CD4-positive, alpha-beta T cell treated with Interleukin-1 beta for 1 hour (primary cell): Measurements from ENCODE around the gene SEC14L5.
"Not testable (repeated sequence)": the region's sequence is repeated elsewhere in the genome, so short reads cannot be mapped to it uniquely, and the experiment has no call there.

Experiments used
- DNase-seq, 2 donors: peaks; one replicate each; pipeline ENCODE4 v3.0.0-alpha.2; 2020 to 2022

SEC14L5 gene

DNA sequence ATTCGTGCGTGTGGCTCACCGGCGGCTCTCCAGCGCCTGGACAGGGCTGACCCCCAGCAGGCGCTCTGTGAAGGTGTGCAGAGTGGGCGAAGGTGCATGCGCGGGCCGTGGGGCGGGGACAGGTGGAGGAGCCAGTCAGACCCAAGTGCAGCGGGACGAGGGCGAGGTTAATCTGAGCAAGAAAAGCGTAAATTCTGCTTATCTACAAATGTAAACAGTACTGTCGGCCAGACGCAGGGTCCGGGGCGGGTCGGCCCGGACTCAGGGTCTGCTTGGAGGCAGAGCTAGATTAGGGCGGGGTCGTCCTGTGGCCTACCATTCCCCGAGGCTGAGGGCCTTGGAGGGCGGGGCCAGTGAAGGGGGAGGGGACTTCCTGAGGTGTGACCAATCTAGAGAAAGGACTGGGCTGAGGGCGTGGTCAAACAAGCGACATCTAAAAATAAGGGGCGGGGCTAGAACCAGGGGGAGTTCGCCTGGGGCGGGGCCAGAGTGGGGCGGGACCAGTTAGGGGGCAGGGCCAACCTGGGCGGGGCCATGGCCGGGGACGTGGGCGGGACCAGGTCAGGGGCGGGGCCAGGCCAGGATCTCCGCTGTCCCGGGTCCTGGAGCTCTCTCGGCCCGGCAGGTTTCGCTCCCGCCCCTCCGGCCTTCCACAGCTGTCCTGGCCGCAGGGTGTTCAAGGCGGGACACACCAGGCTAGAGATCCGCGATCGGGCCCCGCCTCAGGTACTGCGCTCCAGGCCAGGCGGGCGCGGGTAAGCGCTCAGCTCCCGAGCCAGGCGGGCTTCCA, at the start of gene SEC14L5:
Gene SEC14L5, plus strand, starts transcription at position 611 of the 790 bp plus-strand sequence. CDS start 994 bp downstream, outside the sequence.
- peak; percentile 89 to 91 for DNase-seq

DNA sequence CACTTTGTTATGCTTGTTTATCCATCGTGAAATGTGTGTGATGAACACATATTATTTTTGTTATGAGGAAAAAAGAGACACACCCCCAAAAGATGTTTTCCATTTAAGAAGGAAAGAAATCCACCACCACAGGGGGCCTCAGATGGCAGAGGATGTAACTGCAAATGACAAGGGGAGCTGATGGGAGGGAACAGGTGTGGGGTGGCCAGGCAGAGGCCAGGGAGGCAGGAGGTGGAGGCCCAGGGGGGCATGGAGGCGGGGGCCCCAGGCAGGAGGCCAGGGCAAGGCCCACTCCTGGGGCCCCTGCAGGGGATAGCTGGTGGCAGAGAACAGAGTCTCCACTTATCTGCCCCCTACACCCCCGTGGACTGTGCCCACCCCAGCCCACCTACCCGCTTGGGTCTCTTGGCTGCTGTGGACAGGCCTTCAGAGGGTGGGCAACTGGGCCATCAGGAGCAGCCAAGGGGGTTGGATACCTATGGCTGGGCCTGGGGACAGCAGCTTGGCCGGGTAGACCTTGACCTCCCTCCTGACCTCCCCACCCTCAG, 49.2 kb upstream of the SEC14L5 start:
- DNase-seq, result no peak

DNA sequence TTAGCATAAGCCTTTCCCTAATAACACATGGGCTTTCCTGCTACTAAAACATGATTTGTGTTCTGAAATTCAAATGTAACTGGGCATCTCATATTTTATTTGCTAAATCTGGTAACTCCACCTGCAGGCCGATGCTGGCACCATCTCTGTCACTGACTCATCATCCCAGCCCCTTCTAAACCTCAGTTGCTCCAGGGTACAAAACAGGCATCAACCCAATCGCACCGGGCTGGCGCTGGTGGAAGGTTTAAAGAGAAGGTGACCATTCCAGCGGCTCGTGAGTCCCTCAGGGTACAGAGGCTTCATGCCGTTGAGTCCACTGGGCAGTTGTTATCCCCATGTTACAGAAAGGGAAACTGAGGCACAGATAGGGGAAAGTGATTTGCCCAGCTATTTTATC, 48.3 kb upstream of the SEC14L5 start:
- DNase-seq, result no peak

DNA sequence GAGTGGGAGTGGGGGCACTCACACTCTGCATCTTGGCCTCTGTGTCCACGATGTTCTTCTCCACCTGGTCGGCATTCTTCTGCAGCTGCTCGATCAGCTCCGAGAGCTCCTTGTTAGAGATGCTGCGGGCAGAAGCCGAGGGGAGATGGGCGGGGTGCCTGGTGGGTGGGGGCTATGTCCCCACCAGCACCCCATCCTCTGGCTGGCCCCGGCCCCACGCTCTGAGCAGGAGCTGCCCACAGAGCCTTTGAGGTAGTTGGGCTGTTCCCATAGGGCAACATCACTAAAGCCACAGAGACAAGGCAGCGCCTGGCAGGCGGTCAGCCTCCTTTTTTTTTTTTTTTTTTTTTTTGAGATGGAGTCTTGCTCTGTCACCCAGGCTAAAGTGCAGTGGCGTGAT, 47.3 kb upstream of the SEC14L5 start:
- DNase-seq, result no peak

DNA sequence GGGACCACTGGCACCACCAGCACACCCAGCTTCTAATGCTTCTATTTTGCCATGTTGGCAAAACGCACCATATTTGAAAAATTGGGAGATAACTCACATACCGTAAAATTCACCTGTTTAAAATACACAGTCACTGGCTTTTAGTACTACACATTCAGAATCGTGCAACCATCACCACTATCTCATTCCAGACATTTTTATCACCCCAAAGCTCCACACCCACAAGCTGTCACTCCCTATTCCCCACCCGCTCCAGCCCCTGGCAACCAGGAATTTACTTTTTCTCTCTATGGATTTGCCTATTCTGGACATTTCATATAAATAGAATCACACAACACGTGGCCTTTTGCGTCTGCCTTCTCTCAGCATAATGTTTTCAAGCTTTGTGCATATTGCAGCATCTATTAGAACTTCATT, 46.2 kb upstream of the SEC14L5 start:
- DNase-seq, result no peak

DNA sequence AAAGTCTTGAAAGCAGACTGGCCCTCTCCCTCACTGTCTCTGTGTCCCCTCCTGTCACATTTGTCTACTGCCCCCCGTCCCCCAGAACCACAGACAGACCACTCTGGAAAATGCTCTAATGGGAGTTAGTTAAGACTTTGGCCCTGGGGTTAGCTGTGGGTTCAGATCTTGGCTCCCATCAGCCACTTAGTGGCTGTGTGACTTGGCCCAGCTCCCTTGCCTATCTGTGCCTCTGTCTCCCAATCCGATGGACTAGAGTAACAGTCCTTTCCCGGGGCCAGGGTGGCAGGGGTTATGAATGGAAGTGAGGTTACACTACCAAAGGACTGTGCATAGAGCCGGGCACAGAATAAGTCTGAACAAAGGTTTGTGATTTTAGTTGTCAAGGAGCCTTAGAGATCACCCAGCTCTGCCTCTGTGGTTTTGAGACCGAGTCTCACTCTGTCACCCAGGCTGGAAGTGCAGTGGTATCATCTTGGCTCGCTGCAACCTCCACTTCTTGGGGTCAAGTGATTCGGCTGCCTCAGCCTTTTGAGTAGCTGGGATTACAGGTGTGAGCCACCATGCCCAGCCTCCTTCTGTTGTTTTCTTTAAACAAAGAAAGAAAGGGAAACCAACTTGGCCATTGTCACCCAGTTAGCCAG, 44.9 kb upstream of the SEC14L5 start:
- DNase-seq, result no peak

DNA sequence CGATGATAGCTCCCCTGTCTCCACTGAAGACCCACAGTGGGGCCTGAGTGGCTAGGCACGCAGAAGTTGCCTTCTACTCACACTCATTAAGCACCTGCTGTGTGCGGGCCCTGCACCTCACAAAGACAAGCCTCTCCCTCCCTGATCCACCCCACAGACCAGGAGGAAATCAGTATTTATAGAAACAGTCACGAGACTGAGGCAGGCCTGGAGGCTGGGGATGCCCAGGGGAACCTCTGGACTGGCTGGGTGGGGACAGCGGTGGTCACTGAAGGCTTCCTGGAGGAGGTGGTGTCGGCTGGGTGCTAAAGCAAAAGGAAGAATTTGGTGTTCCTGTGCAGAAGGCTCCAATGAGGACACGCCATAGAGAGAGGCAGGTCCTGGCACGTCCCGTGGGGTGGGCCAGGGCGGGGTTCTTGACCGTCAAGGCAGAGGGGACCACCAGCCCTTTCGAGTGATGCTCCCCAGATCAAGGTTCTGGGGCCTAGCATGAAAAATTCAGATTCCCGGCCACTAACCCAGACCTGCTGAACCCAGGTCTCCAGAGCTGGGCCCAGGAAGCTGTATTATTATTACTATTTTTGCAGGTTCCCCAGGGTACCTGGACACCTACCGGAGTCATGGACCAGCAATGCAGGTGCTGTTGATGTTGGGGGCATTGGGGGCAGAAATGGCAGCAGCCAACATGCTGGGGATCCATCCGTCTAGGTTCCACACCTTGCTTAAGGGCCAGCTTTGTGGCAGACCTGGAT, 44.2 kb upstream of the SEC14L5 start:
- DNase-seq, result no peak

DNA sequence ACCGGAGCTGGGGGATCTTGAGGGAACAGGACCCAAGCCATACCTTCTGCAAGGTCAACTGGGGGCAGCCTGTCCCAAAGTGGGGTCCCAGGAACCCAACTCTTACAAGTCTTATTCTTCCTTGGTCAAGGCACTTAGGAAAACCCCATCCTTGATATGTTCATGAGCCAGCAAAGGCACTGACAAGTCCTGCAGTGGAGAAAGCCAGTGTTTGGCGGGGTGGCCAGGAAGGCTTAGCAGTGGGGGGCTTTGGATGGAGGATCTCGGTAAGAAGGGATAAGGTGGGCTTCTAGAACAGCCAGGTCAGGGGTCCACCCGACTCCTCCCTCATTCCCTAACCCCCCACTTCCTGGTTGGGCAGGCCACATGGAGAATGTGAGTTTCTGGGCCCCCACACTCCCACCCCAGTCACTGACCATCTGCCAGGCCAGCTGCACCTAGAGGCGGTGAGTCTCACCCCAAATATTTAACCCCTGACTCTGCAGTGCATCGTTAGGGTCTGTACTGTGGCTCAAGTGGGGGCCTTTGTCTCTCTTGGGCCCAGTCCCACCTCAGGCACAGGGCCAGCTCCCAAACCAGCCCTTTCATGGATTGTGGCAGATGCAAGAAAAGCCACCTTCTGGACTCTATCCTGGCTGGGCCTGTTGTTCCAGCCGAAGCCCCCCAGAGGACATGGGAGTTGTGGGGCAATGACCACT, 43.5 kb upstream of the SEC14L5 start:
- no peak for DNase-seq

DNA sequence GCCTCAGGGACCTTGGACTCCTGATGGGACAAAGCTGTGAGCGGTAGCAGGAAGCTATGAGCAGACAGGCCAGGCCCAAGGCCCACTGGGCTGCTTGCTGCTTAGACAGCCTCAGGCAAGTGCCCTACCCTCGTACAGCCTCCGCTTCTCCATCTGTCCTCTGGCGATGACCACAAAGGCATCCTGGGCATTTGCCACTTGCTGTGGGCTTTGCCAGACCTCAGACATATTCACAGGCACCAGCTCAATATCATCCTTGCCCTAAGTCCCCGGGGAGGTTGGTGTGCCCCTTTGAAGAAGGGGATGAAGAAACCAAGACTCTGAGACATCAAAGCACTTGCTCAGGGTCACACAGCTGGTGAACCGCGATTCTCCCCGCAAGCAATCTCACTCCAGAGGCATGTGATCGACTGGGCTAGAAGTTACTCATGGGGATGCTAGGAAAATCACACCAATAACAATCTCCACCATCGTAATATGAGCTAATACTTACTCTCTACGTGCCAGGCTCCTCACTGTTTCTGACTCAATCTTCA, 42.8 kb upstream of the SEC14L5 start:
- DNase-seq, result no peak

DNA sequence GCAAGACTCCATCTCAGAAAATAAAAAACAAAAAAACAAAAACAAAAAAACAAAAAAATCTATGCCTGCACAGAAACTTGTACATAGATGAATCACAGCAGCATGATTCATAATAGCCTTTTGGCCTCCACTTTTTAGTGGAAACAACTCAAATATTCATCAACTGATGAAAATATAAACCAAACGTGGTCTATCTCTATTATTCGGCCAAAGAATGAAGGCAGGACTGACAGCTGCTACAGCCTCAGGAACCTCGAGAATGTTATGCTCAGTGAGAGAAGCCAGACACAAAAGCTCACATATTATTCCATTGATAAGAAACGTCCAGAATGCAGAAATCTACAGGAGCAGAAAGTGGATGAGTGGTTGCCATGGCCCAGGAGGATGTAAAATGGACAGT, 41.0 kb upstream of the SEC14L5 start:
- no peak for DNase-seq

DNA sequence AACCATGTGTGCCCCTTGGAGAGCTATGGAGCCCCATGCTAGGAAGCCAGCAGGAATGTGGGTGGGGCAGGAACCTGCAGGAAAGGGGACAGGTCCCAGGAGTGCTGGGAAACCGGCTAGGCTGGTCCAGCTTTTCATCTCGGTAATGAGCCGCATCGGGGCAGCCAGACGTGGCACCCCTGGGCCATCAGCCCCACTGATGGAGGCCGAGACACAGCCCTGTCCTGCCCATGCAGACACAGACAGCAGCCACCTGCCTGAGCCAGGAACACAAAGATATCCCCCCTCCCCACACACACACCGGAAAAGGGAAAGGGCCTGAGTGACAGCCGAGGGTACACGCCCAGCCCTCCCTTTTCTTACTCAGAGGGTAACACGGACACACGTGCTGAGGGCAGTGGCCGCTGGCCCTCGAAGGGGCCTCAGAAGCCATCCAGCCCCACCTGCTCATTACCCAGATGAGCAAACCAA, 39.3 kb upstream of the SEC14L5 start:
- no peak for DNase-seq

DNA sequence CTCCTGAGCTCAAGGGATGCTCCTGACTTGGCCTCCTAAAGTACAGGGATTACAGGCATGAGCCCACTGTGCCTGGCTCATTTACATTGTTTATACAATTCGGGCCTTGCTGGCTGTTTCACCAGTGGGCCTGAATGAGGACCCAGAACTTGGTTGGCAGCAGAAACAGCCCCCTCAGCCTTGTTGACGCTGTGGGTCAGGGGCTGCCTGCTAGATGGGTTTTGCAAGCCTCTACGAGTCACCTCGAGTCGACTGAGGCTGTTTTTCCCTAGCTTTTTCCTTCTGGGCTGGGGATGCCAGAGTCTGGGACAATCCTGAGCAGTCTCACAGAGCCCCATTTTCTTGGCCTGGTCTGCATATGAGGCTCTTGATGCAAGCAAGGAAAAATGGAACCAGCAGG, 37.3 kb upstream of the SEC14L5 start:
- DNase-seq, result no peak

DNA sequence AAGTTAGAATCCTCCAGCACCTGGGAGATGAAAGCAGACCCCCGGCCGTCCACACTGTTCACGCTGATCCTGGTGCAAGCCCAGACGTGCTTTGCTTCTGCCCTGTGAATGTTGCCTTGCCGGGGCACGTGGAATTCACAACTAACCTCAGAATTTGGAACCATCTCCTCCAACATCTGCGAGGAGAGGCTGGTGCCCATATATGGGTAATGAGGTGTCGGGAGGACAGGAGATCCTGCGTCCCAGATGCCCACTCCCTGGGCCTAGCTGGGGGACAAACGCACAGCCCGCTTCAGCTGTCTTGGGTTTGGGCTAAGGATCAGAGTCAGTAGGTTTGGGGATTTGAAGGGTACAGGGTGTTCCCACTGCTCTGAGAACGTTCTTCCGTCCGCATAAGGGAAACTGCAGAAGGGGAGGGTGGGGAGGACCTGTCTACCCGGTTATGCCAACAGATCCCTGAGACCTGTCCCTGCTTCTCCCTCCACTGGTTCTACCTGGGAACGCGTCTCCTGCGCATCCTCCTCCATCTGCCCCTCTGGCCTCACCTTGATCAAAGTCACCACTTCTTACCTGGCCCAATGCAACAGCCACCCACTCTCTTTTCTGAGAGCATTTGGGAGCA, 35.3 kb upstream of the SEC14L5 start:
- no peak for DNase-seq

DNA sequence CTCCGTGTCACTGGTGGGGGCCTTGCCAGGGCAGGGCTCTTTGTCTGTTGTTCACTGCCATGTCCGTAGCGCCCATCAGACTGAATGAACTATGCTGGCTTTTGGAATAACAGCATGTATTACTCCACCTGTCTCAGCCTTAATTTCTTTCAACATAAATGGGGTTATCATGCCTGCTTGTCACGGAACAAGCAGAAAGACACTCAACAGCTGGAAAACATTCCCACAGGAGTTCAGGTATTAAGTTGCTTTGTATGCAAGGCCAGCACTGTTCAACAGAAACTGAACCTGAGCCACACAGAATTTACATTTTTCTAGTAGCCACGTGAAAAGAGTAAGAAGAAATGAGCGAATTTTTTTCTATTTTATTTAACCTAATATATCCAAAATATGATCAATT, 34.3 kb upstream of the SEC14L5 start:
- DNase-seq, result no peak

DNA sequence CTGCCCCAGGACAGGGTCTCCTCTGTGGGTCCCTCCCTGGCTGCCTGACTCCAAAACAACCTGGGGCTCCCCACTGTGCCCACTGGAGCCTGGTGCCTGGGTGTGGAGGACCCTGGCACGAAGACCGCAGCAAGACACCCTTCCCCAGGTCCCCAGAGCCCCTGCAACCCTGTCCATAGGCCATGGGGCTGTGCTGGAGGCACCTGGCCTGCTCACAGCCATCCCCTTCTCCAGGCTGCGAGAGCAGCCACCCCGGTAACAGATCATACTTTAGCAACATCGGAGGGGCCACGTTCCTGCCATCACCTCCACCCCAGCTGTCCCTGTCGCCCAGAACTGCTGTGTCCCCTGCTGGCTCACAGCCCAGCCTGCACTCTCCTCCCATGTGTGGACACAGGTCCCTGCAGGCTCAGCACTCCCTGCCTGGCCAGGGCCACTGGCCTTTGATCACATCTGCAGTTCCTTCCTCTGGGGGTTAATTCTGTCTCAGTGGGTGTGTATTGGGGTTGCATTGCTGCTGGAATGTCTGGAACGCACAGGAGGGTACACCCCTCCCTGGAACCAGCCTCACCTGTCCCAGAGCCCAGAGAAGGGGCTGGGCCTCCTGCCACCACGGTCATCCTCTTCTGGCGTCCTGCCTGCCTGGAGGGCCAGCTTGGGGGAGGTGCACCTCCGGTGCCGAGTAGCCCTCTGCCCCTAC, 33.4 kb upstream of the SEC14L5 start:
- no peak for DNase-seq

DNA sequence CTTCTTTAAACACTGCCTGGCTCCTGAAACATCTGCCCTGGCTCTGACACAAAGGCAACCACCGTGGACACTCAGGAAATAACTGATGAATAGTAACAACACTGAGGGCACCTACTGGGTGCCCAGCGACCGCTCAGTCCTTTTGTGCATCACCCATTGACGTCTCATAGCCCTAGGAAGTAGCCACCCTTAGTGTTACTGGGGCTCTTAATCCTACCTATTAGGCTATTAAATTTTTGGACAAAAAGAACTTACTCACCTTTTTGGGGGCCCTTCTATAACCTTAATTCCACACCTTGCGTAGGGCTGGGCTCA, 32.9 kb upstream of the SEC14L5 start:
- DNase-seq, result no peak

DNA sequence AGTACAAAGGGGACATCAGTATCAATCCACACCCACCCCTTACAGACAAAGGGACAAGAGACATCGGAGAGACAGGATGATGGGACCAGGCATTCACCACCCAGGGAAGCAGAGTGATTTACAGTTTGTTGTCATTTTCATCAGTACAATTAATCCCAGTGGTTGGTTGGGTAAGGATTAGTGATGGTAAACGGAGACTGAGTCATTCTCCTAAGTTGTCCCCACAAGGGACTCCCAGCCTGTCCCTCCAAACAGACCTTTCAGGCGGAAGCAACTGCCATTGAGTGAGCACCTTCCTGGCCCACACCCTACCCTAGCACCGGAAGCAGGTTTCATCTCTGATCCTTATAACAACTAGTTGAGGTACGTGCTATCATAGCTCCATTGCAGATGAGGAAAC, 32.3 kb upstream of the SEC14L5 start:
- no peak for DNase-seq

DNA sequence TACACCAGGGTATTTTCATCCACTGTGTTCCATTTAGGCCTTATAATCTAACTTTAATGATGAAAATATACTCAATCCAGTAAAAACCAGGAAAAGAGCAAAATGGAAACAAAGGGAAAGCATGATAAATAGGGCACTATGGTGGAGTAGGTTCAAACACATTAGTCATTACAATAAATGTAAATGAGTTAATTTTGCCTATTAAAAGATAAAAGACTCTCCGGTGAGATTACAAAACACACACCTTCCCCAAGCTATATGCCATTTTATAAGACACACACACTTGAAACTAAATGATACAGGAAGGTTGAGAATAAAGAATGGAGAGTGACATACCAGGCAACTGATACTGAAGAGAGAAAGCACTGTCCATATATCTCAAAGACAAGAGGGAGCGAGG, 31.2 kb upstream of the SEC14L5 start:
- DNase-seq, result no peak

DNA sequence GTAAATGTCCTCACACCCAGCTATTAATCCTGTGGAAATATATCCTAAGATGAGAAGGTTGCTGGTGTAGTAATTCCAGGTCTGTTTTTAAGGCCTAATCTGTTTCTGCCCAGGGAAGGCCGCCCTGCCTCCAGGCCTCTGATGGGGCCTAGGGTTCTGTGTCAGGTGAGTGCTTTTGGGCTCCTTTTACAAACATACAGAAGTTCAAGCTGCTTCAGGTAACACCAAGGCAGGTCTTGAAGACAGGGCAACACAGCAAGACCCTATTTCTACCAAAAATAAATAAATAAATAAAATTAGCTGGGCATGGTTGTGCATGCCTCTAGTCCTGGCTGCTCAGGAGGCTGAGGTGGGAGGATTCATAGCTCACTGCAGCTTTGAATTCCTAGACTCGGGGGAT, 30.5 kb upstream of the SEC14L5 start:
- no peak for DNase-seq

DNA sequence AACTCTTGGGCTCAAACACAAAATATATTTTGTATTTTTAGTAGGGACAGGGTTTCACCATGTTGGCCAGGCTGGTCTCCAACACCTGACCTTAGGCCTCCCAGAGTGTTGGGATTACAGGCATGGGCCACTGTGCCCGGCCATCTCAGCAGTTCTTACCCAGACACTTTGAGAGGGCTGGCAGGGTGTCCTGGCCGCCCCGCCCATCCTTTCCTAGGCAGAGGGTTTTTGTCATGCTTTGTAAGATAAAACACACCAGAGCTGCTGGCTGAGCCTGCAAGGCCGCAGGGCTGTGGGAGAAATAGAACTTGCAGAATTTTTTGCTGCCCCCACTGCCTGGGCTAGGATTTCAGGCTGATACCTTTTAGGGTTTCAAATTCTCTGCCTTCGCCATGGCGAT, 29.9 kb upstream of the SEC14L5 start:
- DNase-seq, result no peak

DNA sequence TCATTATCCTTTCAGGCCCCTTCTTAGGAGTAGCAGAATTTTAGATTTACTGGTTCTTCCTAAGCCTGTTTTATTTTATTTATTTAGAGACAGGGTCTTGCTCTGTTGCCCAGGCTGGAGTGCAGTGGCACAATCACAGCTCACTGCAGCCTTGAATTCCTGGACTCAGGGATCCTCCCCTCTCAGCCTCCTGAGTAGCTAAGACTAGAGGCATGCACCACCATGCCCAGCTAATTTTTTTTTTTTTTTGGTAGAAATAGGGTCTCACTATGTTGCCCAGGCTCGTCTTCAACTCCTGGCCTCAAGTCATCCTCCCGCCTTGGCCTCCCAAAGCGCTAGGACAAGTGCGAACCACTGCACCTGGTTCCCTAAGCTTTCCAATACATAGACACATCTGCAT, 28.5 kb upstream of the SEC14L5 start:
- not testable (repeated sequence) for DNase-seq

DNA sequence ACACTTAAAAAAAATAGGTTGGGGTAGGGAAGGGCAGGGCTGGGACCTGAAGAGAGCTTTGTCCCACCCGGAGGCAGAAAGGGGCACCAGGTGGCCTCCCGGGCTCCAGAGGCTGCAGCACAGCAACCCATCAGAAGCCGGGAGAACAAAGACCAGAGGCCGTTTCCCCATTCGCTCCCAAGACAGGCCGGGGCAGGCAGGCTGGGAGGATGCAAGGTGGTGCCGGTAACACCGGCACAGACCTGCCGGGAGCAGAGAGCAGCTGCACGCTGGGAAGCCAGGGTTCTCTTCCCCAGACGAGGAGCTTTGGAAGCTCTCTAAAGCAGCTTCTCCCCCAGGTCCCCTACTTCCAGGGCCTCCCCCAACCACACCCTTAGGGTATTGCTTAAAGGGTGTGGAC, 26.7 kb upstream of the SEC14L5 start:
- DNase-seq, result no peak
